Measurements from ENCODE around the gene PEMT.

Gene PEMT

GRCh38 chr17:17626151-17626805 lies 34.8 kb upstream of the PEMT start:
- TF ChIP-seq ZNF768 (tag by site-specific recombination; IDR thresholded peaks at IDR 0.05) (no peak), ZNF416 (tag by site-specific recombination; IDR thresholded peaks at IDR 0.05) (no peak), ZNF341 (tag by site-specific recombination; IDR thresholded peaks at IDR 0.05; ENCODE audit: low read depth) (0 out of 2 replicates have a peak, but pooled peaks have one; percentile 22), ZNF335 (tag by site-specific recombination; conservative IDR thresholded peaks at IDR 0.05) (peak; percentile 35; the same call in 1 of the 2 replicates), ZIC2 (tag by site-specific recombination; IDR thresholded peaks at IDR 0.05) (peak; percentile 92)
- CTCF ChIA-PET: interaction anchor here (0.6 to 1.6 kb wide), 5 partner anchors 13 to 271 kb away, joined by 3 to 4 read pairs (median 3); no protein-coding TSS in a partner anchor
- no peak overlapping the region for H3K4me3 ChIP-seq (ENCODE audit: low read depth, low read length)
- H3K4me1 ChIP-seq (ENCODE audit: control insufficient read depth, insufficient read depth, low read length): no peaks in the 10 kb centered on the region
- POLR2A ChIA-PET: interaction anchor here (0.5 kb wide), 1 partner anchor 16 kb away, joined by 4 read pairs; no protein-coding TSS in a partner anchor
- H3K9me3 ChIP-seq (ENCODE audit: control insufficient read depth, insufficient read depth, low read depth, low read length): no peaks in the 10 kb centered on the region
- no peak overlapping the region for H3K27ac ChIP-seq (ENCODE audit: extremely low read depth, low read depth, low read length)
- no peaks in the 10 kb centered on the region for H3K36me3 ChIP-seq (ENCODE audit: control insufficient read depth in 2 of 2, insufficient read depth in 1 of 2, low read length in 2 of 2)

GRCh38 chr17:17624741-17625140 lies 33.2 kb upstream of the PEMT start:
- H3K36me3 ChIP-seq (ENCODE audit: control insufficient read depth in 2 of 2, insufficient read depth in 1 of 2, low read length in 2 of 2): no peaks in the 10 kb centered on the region
- no peak overlapping the region for H3K4me3 ChIP-seq (ENCODE audit: low read depth, low read length)
- no peaks in the 10 kb centered on the region for H3K4me1 ChIP-seq (ENCODE audit: control insufficient read depth, insufficient read depth, low read length)
- H3K9me3 ChIP-seq (ENCODE audit: control insufficient read depth, insufficient read depth, low read depth, low read length): no peaks in the 10 kb centered on the region
- TF ChIP-seq ZNF473 (tag by site-specific recombination; IDR thresholded peaks at IDR 0.05) (no peak), ZNF558 (tag by site-specific recombination; IDR thresholded peaks at IDR 0.05) (no peak), ZNF549 (tag by site-specific recombination; IDR thresholded peaks at IDR 0.05) (no peak), ZNF2 (tag by site-specific recombination; IDR thresholded peaks at IDR 0.05) (no peak), ELK4 (IDR thresholded peaks at IDR 0.05; ENCODE audit: borderline replicate concordance, low read depth, low read length) (no peak), ZNF830 (tag by site-specific recombination; IDR thresholded peaks at IDR 0.05; ENCODE audit: low read depth) (no peak), KLF17 (tag by site-specific recombination; IDR thresholded peaks at IDR 0.05) (no peak), ZFHX2 (tag by site-specific recombination; conservative IDR thresholded peaks at IDR 0.05) (no peak), SP2 (tag by site-specific recombination; IDR thresholded peaks at IDR 0.05) (no peak), ZNF112 (tag by site-specific recombination; IDR thresholded peaks at IDR 0.05) (no peak), ZNF391 (tag by site-specific recombination; IDR thresholded peaks at IDR 0.05; ENCODE audit: borderline replicate concordance, low read depth) (no peak), ZNF488 (tag by site-specific recombination; IDR thresholded peaks at IDR 0.05) (no peak), PRDM1 (tag by site-specific recombination; IDR thresholded peaks at IDR 0.05) (no peak), ZNF169 (tag by site-specific recombination; IDR thresholded peaks at IDR 0.05) (no peak), ZFP41 (tag by site-specific recombination; IDR thresholded peaks at IDR 0.05; ENCODE audit: borderline replicate concordance) (no peak), ATF2 (tag by site-specific recombination; IDR thresholded peaks at IDR 0.05; ENCODE audit: low read depth) (no peak), ZNF274 (IDR thresholded peaks at IDR 0.05; ENCODE audit: low read length) (no peak), ZNF274 (tag by site-specific recombination; IDR thresholded peaks at IDR 0.05; ENCODE audit: borderline replicate concordance) (no peak)
- ChIA-PET POLR2A (interaction anchor here (1.2 kb wide), 1 partner anchor 128 kb away, joined by 3 read pairs; no protein-coding TSS in a partner anchor), CTCF (interaction anchor here (1.1 to 1.5 kb wide), 3 partner anchors 11 to 268 kb away, joined by 3 to 11 read pairs (median 4); no protein-coding TSS in a partner anchor)
- no peak overlapping the region for H3K27ac ChIP-seq (ENCODE audit: extremely low read depth, low read depth, low read length)

All from HEK293 (cell line).